DOHH2 (cell line): Measurements from ENCODE around the gene COPG1.
"Not testable (repeated sequence)": the region's sequence is repeated elsewhere in the genome, so short reads cannot be mapped to it uniquely, and the experiment has no call there.

Source experiments
- H3F3A ChIP-seq: fragments of 200-600 bp; sonication (generic), shearing (Covaris generic); 2 replicates; pipeline ENCODE4 v1.6.0; 2016; ENCODE audit warnings: antibody characterized with exemption, mild to moderate bottlenecking; ENCODE audit not compliant: control insufficient read depth, insufficient read depth
- H3K27ac ChIP-seq: fragments of 200-600 bp; sonication (generic); 2 replicates; pipeline ENCODE4 v1.5.1; 2014; ENCODE audit warnings: low read depth, mild to moderate bottlenecking, low read length, moderate library complexity
- H3K27me3 ChIP-seq: fragments of 200-600 bp; sonication (generic); 2 replicates; pipeline ENCODE4 v1.6.1; 2014; ENCODE audit warnings: mild to moderate bottlenecking, low read length, mixed read lengths; ENCODE audit not compliant: control insufficient read depth
- H3K36me3 ChIP-seq: fragments of 200-600 bp; sonication (generic); 2 replicates; pipeline ENCODE4 v1.6.1; 2014; ENCODE audit warnings: mild to moderate bottlenecking, low read length, moderate library complexity, mixed read lengths; ENCODE audit not compliant: control insufficient read depth
- H3K4me1 ChIP-seq: fragments of 200-600 bp; sonication (generic); 2 replicates; pipeline ENCODE4 v1.6.1; 2014; ENCODE audit warnings: mild to moderate bottlenecking, low read length, mixed read lengths; ENCODE audit not compliant: control insufficient read depth
- H3K4me2 ChIP-seq: fragments of 200-600 bp; sonication (generic); 2 replicates; pipeline ENCODE4 v1.6.0; 2014; ENCODE audit warnings: mild to moderate bottlenecking, low read length, moderate library complexity
- H3K4me3 ChIP-seq: fragments of 200-600 bp; sonication (generic); 2 replicates; pipeline ENCODE4 v1.5.1; 2014; ENCODE audit warnings: mild to moderate bottlenecking, low read length, mixed read lengths
- H3K79me2 ChIP-seq: fragments of 200-600 bp; sonication (generic); 2 replicates; pipeline ENCODE4 v1.6.1; 2014; ENCODE audit warnings: mild to moderate bottlenecking, low read length, mixed read lengths; ENCODE audit not compliant: control insufficient read depth
- H3K9me2 ChIP-seq: fragments of 200-600 bp; sonication (generic); replicated peaks from 2 replicates; pipeline ENCODE4 v1.6.1; 2014; ENCODE audit warnings: mild to moderate bottlenecking, low read length, mixed read lengths; ENCODE audit not compliant: control insufficient read depth
- H3K9me3 ChIP-seq: fragments of 200-600 bp; sonication (generic); 2 replicates; pipeline ENCODE4 v1.6.1; 2014; ENCODE audit warnings: antibody characterized with exemption, low read length, mixed read lengths; ENCODE audit not compliant: control insufficient read depth, insufficient read depth
- H4K20me1 ChIP-seq: fragments of 200-600 bp; sonication (generic); 2 replicates; pipeline ENCODE4 v1.6.0; 2014; ENCODE audit warnings: low read depth, mild to moderate bottlenecking, antibody characterized with exemption, low read length, moderate library complexity; ENCODE audit not compliant: control insufficient read depth, insufficient read depth
- EZH2phosphoT487 ChIP-seq: fragments of 200-600 bp; sonication (generic); IDR thresholded peaks from 2 replicates; pipeline ENCODE4 v1.6.1; 2017; ENCODE audit warnings: borderline replicate concordance, mild to moderate bottlenecking, antibody characterized with exemption, low read length, moderate library complexity, mixed read lengths
- TF ChIP-seq, protein P1 (sequence below): fragments of 200-600 bp; sonication (generic); IDR thresholded peaks from one replicate; pipeline ENCODE4 v1.5.1; 2014; ENCODE audit warnings: antibody characterized with exemption, mild to moderate bottlenecking, low read depth, low read length; ENCODE audit not compliant: poor library complexity, severe bottlenecking

COPG1 gene

DNA sequence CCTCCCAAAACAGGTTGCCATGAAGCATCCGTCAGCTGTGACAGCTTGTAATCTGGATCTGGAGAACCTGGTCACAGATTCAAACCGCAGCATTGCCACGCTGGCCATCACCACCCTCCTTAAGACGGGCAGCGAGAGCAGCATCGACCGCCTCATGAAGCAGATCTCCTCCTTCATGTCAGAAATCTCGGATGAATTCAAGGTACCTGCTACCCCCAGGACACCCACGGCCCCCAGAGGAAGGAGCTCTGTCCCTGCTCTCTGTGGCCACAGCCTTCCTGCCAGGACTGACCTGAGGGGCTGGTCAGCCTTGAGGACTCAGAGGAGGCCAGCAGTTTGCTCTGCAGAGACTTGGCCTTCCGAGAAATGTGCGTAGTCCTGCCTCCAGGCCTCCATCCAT, 11.2 kb downstream of the COPG1 start:
- H3K27ac ChIP-seq = no peak overlapping the region
- peaks cover 6% of the 10 kb centered on the region for H4K20me1 ChIP-seq
- no peaks in the 10 kb centered on the region for H3F3A ChIP-seq
- H3K9me2 ChIP-seq = no peaks in the 10 kb centered on the region
- no peak overlapping the region for H3K4me3 ChIP-seq
- no peaks in the 10 kb centered on the region for H3K27me3 ChIP-seq
- H3K79me2 ChIP-seq = no peaks in the 10 kb centered on the region; the same call in 1 of the 2 replicates
- H3K4me2 ChIP-seq = no peak overlapping the region
- TF ChIP-seq, protein P1, sequence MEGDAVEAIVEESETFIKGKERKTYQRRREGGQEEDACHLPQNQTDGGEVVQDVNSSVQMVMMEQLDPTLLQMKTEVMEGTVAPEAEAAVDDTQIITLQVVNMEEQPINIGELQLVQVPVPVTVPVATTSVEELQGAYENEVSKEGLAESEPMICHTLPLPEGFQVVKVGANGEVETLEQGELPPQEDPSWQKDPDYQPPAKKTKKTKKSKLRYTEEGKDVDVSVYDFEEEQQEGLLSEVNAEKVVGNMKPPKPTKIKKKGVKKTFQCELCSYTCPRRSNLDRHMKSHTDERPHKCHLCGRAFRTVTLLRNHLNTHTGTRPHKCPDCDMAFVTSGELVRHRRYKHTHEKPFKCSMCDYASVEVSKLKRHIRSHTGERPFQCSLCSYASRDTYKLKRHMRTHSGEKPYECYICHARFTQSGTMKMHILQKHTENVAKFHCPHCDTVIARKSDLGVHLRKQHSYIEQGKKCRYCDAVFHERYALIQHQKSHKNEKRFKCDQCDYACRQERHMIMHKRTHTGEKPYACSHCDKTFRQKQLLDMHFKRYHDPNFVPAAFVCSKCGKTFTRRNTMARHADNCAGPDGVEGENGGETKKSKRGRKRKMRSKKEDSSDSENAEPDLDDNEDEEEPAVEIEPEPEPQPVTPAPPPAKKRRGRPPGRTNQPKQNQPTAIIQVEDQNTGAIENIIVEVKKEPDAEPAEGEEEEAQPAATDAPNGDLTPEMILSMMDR = no peak
- TF ChIP-seq EZH2phosphoT487 = no peak
- H3K36me3 ChIP-seq = peaks cover 90% of the 10 kb centered on the region
- H3K4me1 ChIP-seq = peaks cover 12% of the 10 kb centered on the region
- no peaks in the 10 kb centered on the region for H3K9me3 ChIP-seq

DNA sequence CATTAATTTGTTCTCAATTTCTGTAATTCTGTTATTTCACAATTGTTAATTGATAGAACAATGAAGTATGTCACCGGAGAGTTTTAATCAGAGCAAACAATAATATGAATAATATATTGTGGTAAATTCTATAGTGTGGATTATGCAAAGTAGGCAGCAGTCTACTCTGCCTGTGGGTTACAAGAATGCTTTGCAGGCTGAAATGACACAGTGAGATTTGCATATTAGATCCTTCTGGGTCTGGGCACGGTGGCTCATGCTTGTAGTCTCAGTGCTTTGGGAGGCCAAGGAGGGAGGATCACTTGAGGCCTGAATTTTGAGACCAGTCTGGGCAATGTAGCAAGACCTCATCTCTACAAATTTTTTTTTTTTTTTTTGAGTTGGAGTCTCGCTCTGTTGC, 12.5 kb downstream of the COPG1 start:
- peaks cover 6% of the 10 kb centered on the region for H4K20me1 ChIP-seq
- peaks cover 89% of the 10 kb centered on the region for H3K36me3 ChIP-seq
- no peaks in the 10 kb centered on the region; the same call in 1 of the 2 replicates for H3K79me2 ChIP-seq

GRCh38 chr3:129263161-129263910, 13.9 kb downstream of the COPG1 start:
- Histone ChIP-seq H3K4me1 (peaks cover 12% of the 10 kb centered on the region), H4K20me1 (peaks cover 6% of the 10 kb centered on the region), H3K27me3 (no peaks in the 10 kb centered on the region), H3F3A (no peaks in the 10 kb centered on the region), H3K4me2 (no peak overlapping the region), H3K9me2 (no peaks in the 10 kb centered on the region), H3K4me3 (no peak overlapping the region), H3K27ac (no peak overlapping the region), H3K79me2 (no peaks in the 10 kb centered on the region; the same call in 1 of the 2 replicates), H3K9me3 (no peaks in the 10 kb centered on the region), H3K36me3 (peaks cover 87% of the 10 kb centered on the region)
- TF ChIP-seq, protein P1 = no peak
- TF ChIP-seq EZH2phosphoT487 = no peak

More for the DNA sequence above, 12.5 kb downstream of the COPG1 start:
- H3K4me3 ChIP-seq = no peak overlapping the region
- no peak overlapping the region for H3K27ac ChIP-seq
- no peaks in the 10 kb centered on the region for H3F3A ChIP-seq
- TF ChIP-seq, protein P1 = no peak
- TF ChIP-seq EZH2phosphoT487 = no peak
- H3K9me3 ChIP-seq = no peaks in the 10 kb centered on the region
- H3K27me3 ChIP-seq = no peaks in the 10 kb centered on the region
- H3K4me2 ChIP-seq = peak overlapping the region; percentile 14; the same call in 1 of the 2 replicates
- no peaks in the 10 kb centered on the region for H3K9me2 ChIP-seq
- peaks cover 12% of the 10 kb centered on the region for H3K4me1 ChIP-seq

GRCh38 chr3:129264994-129265393, 15.6 kb downstream of the COPG1 start:
- Histone ChIP-seq H3K36me3 (peaks cover 91% of the 10 kb centered on the region), H3K4me1 (peaks cover 12% of the 10 kb centered on the region)
- H3K9me2 ChIP-seq, H3K27ac ChIP-seq, H3F3A ChIP-seq, H3K4me3 ChIP-seq, H3K4me2 ChIP-seq, H3K27me3 ChIP-seq, H3K9me3 ChIP-seq, H4K20me1 ChIP-seq, H3K79me2 ChIP-seq: not testable (repeated sequence)
